CD14-positive monocyte (primary cell): ENCODE measurements around the gene RUNX2. TPM values are rescaled to one million over a fixed set of nuclear protein-coding genes. Genes with fewer than 3 reads are reported as not detected.

Experiments used
- DNase-seq, 3 donors: peaks; one replicate each; pipeline ENCODE4 v3.0.0-alpha.2; 2011 to 2022
- H2AFZ ChIP-seq: 2 replicates; pipeline ENCODE4 v1.6.0; 2012; ENCODE audit warnings: mild to moderate bottlenecking, low read depth, low read length, inconsistent platforms; ENCODE audit not compliant: insufficient read depth, poor library complexity, severe bottlenecking
- H3K27ac ChIP-seq, 2 donors: 1 replicate in 1 of 2; 2 replicates in 1 of 2; pipeline ENCODE4 v1.5.1; 2012 to 2013; ENCODE audit warnings: low read length in 2 of 2, control low read depth in 1 of 2, inconsistent platforms in 1 of 2, low read depth in 1 of 2, mild to moderate bottlenecking in 1 of 2
- H3K27me3 ChIP-seq, 2 donors: one replicate each; pipeline versions ENCODE4 v1.6.0 to v1.6.1; 2011 to 2013; ENCODE audit warnings: low read length in 2 of 2; ENCODE audit not compliant: control insufficient read depth in 2 of 2, insufficient read depth in 2 of 2
- H3K36me3 ChIP-seq, 2 donors: replicated peaks in 1 of 2; 1 replicate in 1 of 2; 2 replicates in 1 of 2; pipeline versions ENCODE4 v1.5.1 to v1.6.1; 2012 to 2013; ENCODE audit warnings: low read length in 2 of 2, control low read depth in 1 of 2, inconsistent platforms in 1 of 2, mild to moderate bottlenecking in 1 of 2; ENCODE audit not compliant: insufficient read depth in 2 of 2, control insufficient read depth in 1 of 2
- H3K4me1 ChIP-seq, 2 donors: 1 replicate in 1 of 2; 2 replicates in 1 of 2; pipeline versions ENCODE4 v1.5.1 to v1.6.1; 2012 to 2013; ENCODE audit warnings: low read length in 2 of 2, control low read depth in 1 of 2, inconsistent platforms in 1 of 2, mild to moderate bottlenecking in 1 of 2, moderate library complexity in 1 of 2; ENCODE audit not compliant: insufficient read depth in 2 of 2, control insufficient read depth in 1 of 2
- H3K4me2 ChIP-seq: replicated peaks from 2 replicates; pipeline ENCODE3; 2012; ENCODE audit warnings: low read length, moderate library complexity, mild to moderate bottlenecking; ENCODE audit not compliant: poor library complexity, severe bottlenecking; ENCODE audit errors: extremely low read depth
- H3K4me3 ChIP-seq, 3 experiments: fragments of 200-600 bp in 1 of 3; sonication (generic) in 1 of 3; replicated peaks in 1 of 3; 1 replicate in 2 of 3; 2 replicates in 1 of 3; pipeline ENCODE4 v1.5.1; 2011 to 2013; ENCODE audit warnings: low read length in 3 of 3, mild to moderate bottlenecking in 3 of 3, control low read depth in 2 of 3, low read depth in 2 of 3, inconsistent platforms in 1 of 3, moderate library complexity in 1 of 3
- H3K79me2 ChIP-seq: 2 replicates; pipeline ENCODE4 v1.6.0; 2012; ENCODE audit warnings: mild to moderate bottlenecking, control low read depth, inconsistent platforms, low read length, moderate library complexity; ENCODE audit not compliant: insufficient read depth
- H3K9ac ChIP-seq: 2 replicates; pipeline ENCODE4 v1.6.0; 2017; ENCODE audit warnings: low read length, mild to moderate bottlenecking; ENCODE audit not compliant: insufficient read depth, poor library complexity, severe bottlenecking
- H3K9me3 ChIP-seq, 2 donors: replicated peaks in 1 of 2; 1 replicate in 1 of 2; 2 replicates in 1 of 2; pipeline versions ENCODE4 v1.5.1 to v1.6.1; 2012 to 2013; ENCODE audit warnings: low read length in 2 of 2, control low read depth in 1 of 2; ENCODE audit not compliant: control insufficient read depth in 1 of 2, insufficient read depth in 1 of 2
- H4K20me1 ChIP-seq: 2 replicates; pipeline ENCODE4 v1.6.0; 2012; ENCODE audit warnings: mild to moderate bottlenecking, low read length, control low read depth, moderate library complexity; ENCODE audit not compliant: insufficient read depth
- H3K27ac Mint-ChIP-seq, 7 donors: one replicate each; pipeline ENCODE4 v1.8.0; 2020; ENCODE audit warnings: mild to moderate bottlenecking in 7 of 7, mixed read lengths in 7 of 7, moderate library complexity in 6 of 7, inconsistent platforms in 2 of 7
- H3K27me3 Mint-ChIP-seq, 3 donors: one replicate each; pipeline ENCODE4 v1.8.0; 2021 to 2022; ENCODE audit warnings: low read depth in 3 of 3, mild to moderate bottlenecking in 3 of 3, mixed read lengths in 3 of 3, moderate library complexity in 3 of 3, inconsistent platforms in 1 of 3
- H3K36me3 Mint-ChIP-seq, 2 donors: one replicate each; pipeline ENCODE4 v1.8.0; 2020; ENCODE audit warnings: mixed read lengths in 2 of 2, inconsistent platforms in 1 of 2, mild to moderate bottlenecking in 1 of 2
- H3K4me1 Mint-ChIP-seq: one replicate; pipeline ENCODE4 v1.8.0; 2020; ENCODE audit warnings: mild to moderate bottlenecking, mixed read lengths
- H3K4me3 Mint-ChIP-seq, 2 donors: one replicate each; pipeline ENCODE4 v1.8.0; 2020; ENCODE audit warnings: mild to moderate bottlenecking in 2 of 2, mixed read lengths in 2 of 2, moderate library complexity in 1 of 2
- H3K9me3 Mint-ChIP-seq, 7 donors: one replicate each; pipeline ENCODE4 v1.8.0; 2020 to 2022; ENCODE audit warnings: mixed read lengths in 7 of 7, mild to moderate bottlenecking in 6 of 7, moderate library complexity in 6 of 7, inconsistent platforms in 2 of 7
- WGBS: methylation state at CpG from one replicate; pipeline ENCODE4 v1.1.5; 2013; ENCODE audit warnings: missing lambda C conversion rate; ENCODE audit not compliant: insufficient coverage; 5-methylcytosine and 5-hydroxymethylcytosine counted together
- intact Hi-C, 2 donors: fragments of 100-400 bp; cut with micrococcal nuclease; formaldehyde crosslinking; loops; one replicate each; pipeline versions ENCODE4 v1.15.0 to v1.15.1; 2023
- polyA plus RNA-seq, 3 donors: library from polyadenylated mRNA; depleted of rRNA in 1 of 3; unstranded in 2 of 3; stranded (reverse) in 1 of 3; fragments of 300-500 nt in 2 of 3; fragments of >200 nt in 1 of 3; fragmentation: Illumina TruSeq in 2 of 3; gene quantifications; 1 replicate in 2 of 3; 2 replicates in 1 of 3; pipeline ENCODE4 v1.2.3, GENCODE V29; 2012 to 2021
- TF ChIP-seq, protein P1 (sequence below): fragments of 200-600 bp; IDR thresholded peaks from one replicate; pipeline ENCODE4 v1.8.0; 2022; ENCODE audit warnings: antibody characterized with exemption, mild to moderate bottlenecking

RUNX2 gene
- polyA plus RNA-seq, 3 donors = 1.3 to 5.0 (median 2.5) TPM

GRCh38 chr6:45686841-45687569 lies 358.9 kb downstream of the RUNX2 start:
- Mint-ChIP-seq H3K4me1 (peaks cover 4% of the 10 kb centered on the region), H3K4me3 (no peak overlapping the region), H3K27ac (no peak overlapping the region), H3K9me3 (peaks cover 2 to 14% (median 8%) of the 10 kb centered on the region in 7 donors), H3K36me3 (no peaks in the 10 kb centered on the region), H3K27me3 (peaks cover 0 to 4% (median 2%) of the 10 kb centered on the region in 3 donors)
- TF ChIP-seq, protein P1, sequence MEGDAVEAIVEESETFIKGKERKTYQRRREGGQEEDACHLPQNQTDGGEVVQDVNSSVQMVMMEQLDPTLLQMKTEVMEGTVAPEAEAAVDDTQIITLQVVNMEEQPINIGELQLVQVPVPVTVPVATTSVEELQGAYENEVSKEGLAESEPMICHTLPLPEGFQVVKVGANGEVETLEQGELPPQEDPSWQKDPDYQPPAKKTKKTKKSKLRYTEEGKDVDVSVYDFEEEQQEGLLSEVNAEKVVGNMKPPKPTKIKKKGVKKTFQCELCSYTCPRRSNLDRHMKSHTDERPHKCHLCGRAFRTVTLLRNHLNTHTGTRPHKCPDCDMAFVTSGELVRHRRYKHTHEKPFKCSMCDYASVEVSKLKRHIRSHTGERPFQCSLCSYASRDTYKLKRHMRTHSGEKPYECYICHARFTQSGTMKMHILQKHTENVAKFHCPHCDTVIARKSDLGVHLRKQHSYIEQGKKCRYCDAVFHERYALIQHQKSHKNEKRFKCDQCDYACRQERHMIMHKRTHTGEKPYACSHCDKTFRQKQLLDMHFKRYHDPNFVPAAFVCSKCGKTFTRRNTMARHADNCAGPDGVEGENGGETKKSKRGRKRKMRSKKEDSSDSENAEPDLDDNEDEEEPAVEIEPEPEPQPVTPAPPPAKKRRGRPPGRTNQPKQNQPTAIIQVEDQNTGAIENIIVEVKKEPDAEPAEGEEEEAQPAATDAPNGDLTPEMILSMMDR = no peak
- Histone ChIP-seq H3K27me3 (no peaks in the 10 kb centered on the region), H4K20me1 (no peaks in the 10 kb centered on the region), H3K9ac (no peak overlapping the region), H3K27ac (no peak overlapping the region), H3K4me2 (no peak overlapping the region), H3K9me3 (peaks cover 2 to 12% of the 10 kb centered on the region in 2 donors), H2AFZ (no peak overlapping the region), H3K4me3 (no peak overlapping the region), H3K36me3 (no peaks in the 10 kb centered on the region), H3K4me1 (peaks cover 0 to 5% of the 10 kb centered on the region in 2 donors), H3K79me2 (no peaks in the 10 kb centered on the region)
- intact Hi-C loops = no loop called here
- no peak for DNase-seq
- 80% methylated on average over 3 of the region's 8 CpGs for WGBS

- H3K4me3 Mint-ChIP-seq = no peak overlapping the region
- TF ChIP-seq, protein P1 = no peak
- Histone ChIP-seq H2AFZ (no peak overlapping the region), H3K9me3 (peaks cover 0 to 7% of the 10 kb centered on the region in 2 donors), H3K9ac (no peak overlapping the region), H3K27ac (no peak overlapping the region), H4K20me1 (no peaks in the 10 kb centered on the region), H3K36me3 (no peaks in the 10 kb centered on the region), H3K4me1 (no peaks in the 10 kb centered on the region), H3K4me3 (no peak overlapping the region), H3K4me2 (no peak overlapping the region), H3K27me3 (no peaks in the 10 kb centered on the region), H3K79me2 (no peaks in the 10 kb centered on the region)
- H3K4me1 Mint-ChIP-seq = no peaks in the 10 kb centered on the region
- WGBS = 88% methylated on average over 9 of the region's 9 CpGs
- H3K9me3 Mint-ChIP-seq = peaks cover 2 to 8% (median 7%) of the 10 kb centered on the region in 7 donors
- H3K27ac Mint-ChIP-seq = no peak overlapping the region
- intact Hi-C loops = no loop called here
- peaks cover 0 to 4% (median 2%) of the 10 kb centered on the region in 3 donors for H3K27me3 Mint-ChIP-seq
- no peaks in the 10 kb centered on the region for H3K36me3 Mint-ChIP-seq
- DNase-seq = no peak
Observed at GRCh38 chr6:45687570-45687969, 359.4 kb downstream of the RUNX2 start.
